HG02588 (cell line): ENCODE results near the gene CD48.
A peak's percentile ranks its signal among the peaks of the same experiment; 100 is the strongest.

ENCODE experiments used
- ATAC-seq: cut with Tn5 transposase; IDR thresholded peaks from one replicate; pipeline ENCODE4 v1.9.1; 2021; ENCODE audit warnings: mild to moderate bottlenecking, moderate library complexity; ENCODE audit not compliant: unreplicated experiment

Gene CD48

GRCh38 chr1:160681066-160681890 lies 30.3 kb downstream of the CD48 start:
- peak; percentile 50 for ATAC-seq

- no peak for ATAC-seq
Observed at GRCh38 chr1:160680399-160680798, 31.2 kb downstream of the CD48 start.

GRCh38 chr1:160679893-160680292 lies 31.7 kb downstream of the CD48 start:
- ATAC-seq: no peak

GRCh38 chr1:160676869-160677597 lies 34.6 kb downstream of the CD48 start:
- ATAC-seq: no peak

GRCh38 chr1:160675641-160676410 lies 35.8 kb downstream of the CD48 start:
- ATAC-seq: peak; percentile 47

GRCh38 chr1:160674415-160674814 lies 37.2 kb downstream of the CD48 start:
- peak; percentile 32 for ATAC-seq

GRCh38 chr1:160672789-160673695 lies 38.6 kb downstream of the CD48 start:
- ATAC-seq: no peak

GRCh38 chr1:160671603-160672517 lies 39.8 kb downstream of the CD48 start:
- ATAC-seq: no peak

GRCh38 chr1:160670701-160671100 lies 40.9 kb downstream of the CD48 start:
- no peak for ATAC-seq

- no peak for ATAC-seq
Observed at GRCh38 chr1:160669802-160670201, 41.8 kb downstream of the CD48 start.

GRCh38 chr1:160669276-160669675 lies 42.3 kb downstream of the CD48 start:
- no peak for ATAC-seq

GRCh38 chr1:160667896-160668295 lies 43.7 kb downstream of the CD48 start:
- ATAC-seq: no peak

- no peak for ATAC-seq
Observed at GRCh38 chr1:160666079-160666442, 45.6 kb downstream of the CD48 start.

GRCh38 chr1:160665330-160666078 lies 46.1 kb downstream of the CD48 start:
- no peak for ATAC-seq

GRCh38 chr1:160664573-160665051 lies 47.0 kb downstream of the CD48 start:
- ATAC-seq: peak; percentile 79

- no peak for ATAC-seq
Observed at GRCh38 chr1:160662910-160663309, 48.7 kb downstream of the CD48 start.

GRCh38 chr1:160659566-160659965 lies 52.1 kb downstream of the CD48 start:
- ATAC-seq: no peak

- ATAC-seq: no peak
Observed at GRCh38 chr1:160658814-160659193, 52.8 kb downstream of the CD48 start.
